Measurements from ENCODE around the gene MPHOSPH9.

DNA sequence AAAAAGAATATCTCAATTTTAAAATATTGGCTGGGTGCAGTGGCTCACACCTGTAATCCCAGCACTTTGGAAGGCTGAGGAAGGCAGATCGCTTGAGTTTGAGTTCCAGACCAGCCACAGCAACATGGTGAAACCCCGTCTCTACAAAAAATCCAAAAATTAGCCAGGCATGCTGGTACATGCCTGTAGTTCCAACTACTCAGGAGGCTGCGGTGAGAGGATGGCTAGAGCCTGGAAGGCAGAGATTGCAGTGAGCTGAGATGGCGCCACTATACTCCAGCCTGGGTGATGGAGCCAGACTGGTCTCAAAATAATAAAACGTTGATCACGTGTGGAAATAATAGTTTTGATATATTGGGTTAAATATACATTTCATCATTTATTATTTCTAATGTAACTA, 6.0 kb upstream of the MPHOSPH9 start:
- no peak for TF ChIP-seq POLR2A (IDR thresholded peaks at IDR 0.05)
- TF ChIP-seq CTCF (IDR thresholded peaks at IDR 0.05), result no peak
